SK-N-SH treated with all-trans-retinoic acid at 6 μM for 48 hours (cell line): ENCODE data around the gene ZAR1L.

Experiments
- ATAC-seq: fragments of 200-7000 bp; cut with Tn5 transposase; 3 replicates; pipeline ENCODE4 v1.9.1; 2020; ENCODE audit warnings: mild to moderate bottlenecking, moderate library complexity
- BACH2 ChIP-seq: fragments of 250-450 bp; sonication (Bioruptor Pico); IDR thresholded peaks from 2 replicates; pipeline ENCODE4 v1.9.0; 2021; ENCODE audit warnings: mild to moderate bottlenecking, borderline replicate concordance
- CSDC2 ChIP-seq: fragments of 250-450 bp; sonication (Bioruptor Pico); IDR thresholded peaks from 2 replicates; pipeline ENCODE4 v1.5.0; 2020; ENCODE audit warnings: mild to moderate bottlenecking, moderate library complexity
- CSRNP3 ChIP-seq: fragments of 250-450 bp; sonication (Bioruptor Pico); IDR thresholded peaks from 2 replicates; pipeline ENCODE4 v1.5.1; 2021; ENCODE audit warnings: mild to moderate bottlenecking, moderate library complexity
- ESRRG ChIP-seq: fragments of 250-450 bp; sonication (Bioruptor Pico); IDR thresholded peaks from 2 replicates; pipeline ENCODE4 v1.6.1; 2021; ENCODE audit warnings: mild to moderate bottlenecking
- GLIS3 ChIP-seq: fragments of 250-450 bp; sonication (Bioruptor Pico); IDR thresholded peaks from 2 replicates; pipeline ENCODE4 v1.5.0; 2020; ENCODE audit warnings: mild to moderate bottlenecking, moderate library complexity
- ISL1 ChIP-seq: fragments of 250-450 bp; sonication (Bioruptor Pico); IDR thresholded peaks from 2 replicates; pipeline ENCODE4 v2.1.2; 2022; ENCODE audit warnings: mild to moderate bottlenecking, moderate library complexity
- PATZ1 ChIP-seq: fragments of 250-450 bp; sonication (Bioruptor Pico); IDR thresholded peaks from 2 replicates; pipeline ENCODE4 v1.8.0; 2020; ENCODE audit warnings: mild to moderate bottlenecking, moderate library complexity, borderline replicate concordance
- POU6F1 ChIP-seq: fragments of 250-450 bp; sonication (Bioruptor Pico); IDR thresholded peaks from 2 replicates; pipeline ENCODE4 v1.8.0; 2021; ENCODE audit warnings: low read depth, mild to moderate bottlenecking, moderate library complexity, borderline replicate concordance
- PPARA ChIP-seq: fragments of 250-450 bp; sonication (Bioruptor Pico); IDR thresholded peaks from 2 replicates; pipeline ENCODE4 v1.5.0; 2020; ENCODE audit warnings: mild to moderate bottlenecking, borderline replicate concordance
- RARB ChIP-seq: fragments of 250-450 bp; sonication (Bioruptor Pico); IDR thresholded peaks from 2 replicates; pipeline ENCODE4 v1.8.0; 2021; ENCODE audit warnings: mild to moderate bottlenecking, moderate library complexity
- SNAI2 ChIP-seq: fragments of 250-450 bp; sonication (Bioruptor Pico); IDR thresholded peaks from 2 replicates; pipeline ENCODE4 v1.5.0; 2020; ENCODE audit warnings: mild to moderate bottlenecking, moderate library complexity
- TCF4 ChIP-seq: fragments of 250-450 bp; sonication (Bioruptor Pico); IDR thresholded peaks from 2 replicates; pipeline ENCODE4 v1.8.0; 2021; ENCODE audit warnings: mild to moderate bottlenecking, moderate library complexity, borderline replicate concordance
- TOX ChIP-seq: fragments of 250-450 bp; sonication (Bioruptor Pico); IDR thresholded peaks from 2 replicates; pipeline ENCODE4 v1.8.0; 2021; ENCODE audit warnings: mild to moderate bottlenecking, moderate library complexity, borderline replicate concordance
- TSHZ2 ChIP-seq: fragments of 250-450 bp; sonication (Bioruptor Pico); IDR thresholded peaks from 2 replicates; pipeline ENCODE4 v1.5.0; 2020; ENCODE audit warnings: mild to moderate bottlenecking, moderate library complexity
- ZC3H10 ChIP-seq: fragments of 250-450 bp; sonication (Bioruptor Pico); IDR thresholded peaks from 2 replicates; pipeline ENCODE4 v1.5.1; 2021; ENCODE audit warnings: mild to moderate bottlenecking, moderate library complexity
- ZFP30 ChIP-seq: fragments of 450-650 bp; formaldehyde crosslinking; IDR thresholded peaks from 2 replicates; pipeline ENCODE4 v1.5.0; 2022; ENCODE audit warnings: mild to moderate bottlenecking, moderate library complexity
- ZNF8 ChIP-seq: fragments of 450-650 bp; formaldehyde crosslinking; IDR thresholded peaks from 2 replicates; pipeline ENCODE4 v1.5.0; 2020; ENCODE audit warnings: mild to moderate bottlenecking, moderate library complexity

Gene ZAR1L

GRCh38 chr13:32330441-32330840, 15.3 kb upstream of the ZAR1L start:
- TF ChIP-seq CSRNP3 (CRISPR knock-in tag) = no peak
- no peak for TF ChIP-seq BACH2
- TF ChIP-seq ZC3H10 (CRISPR knock-in tag) = no peak
- TF ChIP-seq POU6F1 (CRISPR knock-in tag) = no peak
- no peak for TF ChIP-seq TCF4 (CRISPR knock-in tag)
- no peak for TF ChIP-seq PATZ1 (CRISPR knock-in tag)
- TF ChIP-seq RARB = no peak
- no peak for TF ChIP-seq PPARA (CRISPR knock-in tag)
- no peak for TF ChIP-seq ISL1 (CRISPR knock-in tag)
- no peak for TF ChIP-seq ESRRG
- TF ChIP-seq ZFP30 (CRISPR knock-in tag) = no peak
- no peak for TF ChIP-seq CSDC2 (CRISPR knock-in tag)
- TF ChIP-seq, all 23 proteins: peak for 0
- no peak for ATAC-seq

GRCh38 chr13:32323912-32324311, 8.7 kb upstream of the ZAR1L start:
- peak; percentile 98 for ATAC-seq
- TF ChIP-seq GLIS3 (CRISPR knock-in tag) = no peak
- TF ChIP-seq ISL1 (CRISPR knock-in tag) = peak; percentile 13; the same call in 1 of the 2 replicates

GRCh38 chr13:32320528-32320927, 5.4 kb upstream of the ZAR1L start:
- TF ChIP-seq ZNF8 (CRISPR knock-in tag) (no peak), SNAI2 (CRISPR knock-in tag) (no peak), POU6F1 (CRISPR knock-in tag) (no peak), ESRRG (no peak), TSHZ2 (no peak), TOX (CRISPR knock-in tag) (no peak), ISL1 (CRISPR knock-in tag) (no peak), PATZ1 (CRISPR knock-in tag) (no peak), CSRNP3 (CRISPR knock-in tag) (no peak)
- TF ChIP-seq, all 23 proteins: peak for 0
- no peak for ATAC-seq
